Activated T-cell treated with anti-CD3 and anti-CD28 coated beads for 4 hours (primary cell): ENCODE data around the gene NOTCH3.

Source experiments
- DNase-seq: peaks from one replicate; pipeline ENCODE4 v3.0.0-alpha.2; 2020

NOTCH3 gene

GRCh38 chr19:15122331-15123030 lies 78.3 kb downstream of the NOTCH3 start:
- no peak for DNase-seq

GRCh38 chr19:15120135-15121026 lies 80.4 kb downstream of the NOTCH3 start:
- no peak for DNase-seq

- DNase-seq = no peak
Observed at GRCh38 chr19:15118789-15119494, 81.9 kb downstream of the NOTCH3 start.

GRCh38 chr19:15118248-15118647 lies 82.5 kb downstream of the NOTCH3 start:
- no peak for DNase-seq

GRCh38 chr19:15116856-15117255 lies 83.9 kb downstream of the NOTCH3 start:
- no peak for DNase-seq

- no peak for DNase-seq
Observed at GRCh38 chr19:15115762-15116615, 84.8 kb downstream of the NOTCH3 start.

GRCh38 chr19:15115080-15115479 lies 85.7 kb downstream of the NOTCH3 start:
- no peak for DNase-seq

GRCh38 chr19:15114153-15114540 lies 86.6 kb downstream of the NOTCH3 start:
- no peak for DNase-seq

GRCh38 chr19:15113245-15114152 lies 87.3 kb downstream of the NOTCH3 start:
- DNase-seq = no peak

GRCh38 chr19:15112385-15112784 lies 88.4 kb downstream of the NOTCH3 start:
- DNase-seq = no peak

GRCh38 chr19:15111758-15112157 lies 89.0 kb downstream of the NOTCH3 start:
- DNase-seq = no peak

- no peak for DNase-seq
Observed at GRCh38 chr19:15110418-15110815, 90.4 kb downstream of the NOTCH3 start.

GRCh38 chr19:15109768-15110417 lies 90.9 kb downstream of the NOTCH3 start:
- no peak for DNase-seq
